ENCODE results near the gene PCSK6.

PCSK6 gene

DNA sequence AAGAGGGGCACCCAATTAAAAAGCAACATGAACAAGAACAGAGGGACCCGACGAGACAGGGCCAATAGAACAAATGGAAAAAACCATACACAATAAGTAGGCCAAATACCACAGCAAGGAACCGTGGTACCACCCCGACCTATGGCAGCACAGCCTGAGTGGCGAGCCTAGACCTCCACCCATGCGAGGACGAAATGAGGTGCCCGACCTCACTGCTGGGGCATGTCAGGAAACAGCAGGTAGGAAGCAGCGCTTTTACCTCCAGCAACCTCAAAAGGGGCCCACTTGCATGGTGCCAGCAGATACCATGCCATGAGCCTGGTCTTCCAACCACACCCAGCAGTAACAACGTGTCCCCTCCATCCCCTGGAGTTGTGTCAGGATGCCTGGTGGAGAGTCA, 77.9 kb downstream of the PCSK6 start:
- Histone ChIP-seq H3K9me3 (ENCODE audit: insufficient read depth, low read depth, low read length) (peaks cover 4% of the 10 kb centered on the region; the same call in 1 of the 2 replicates), H3K79me2 (ENCODE audit: insufficient read depth, low read length) (no peaks in the 10 kb centered on the region)
- TF ChIP-seq EZH2phosphoT487 (IDR thresholded peaks at IDR 0.05; ENCODE audit: borderline replicate concordance): no peak
- TF ChIP-seq, protein P1, sequence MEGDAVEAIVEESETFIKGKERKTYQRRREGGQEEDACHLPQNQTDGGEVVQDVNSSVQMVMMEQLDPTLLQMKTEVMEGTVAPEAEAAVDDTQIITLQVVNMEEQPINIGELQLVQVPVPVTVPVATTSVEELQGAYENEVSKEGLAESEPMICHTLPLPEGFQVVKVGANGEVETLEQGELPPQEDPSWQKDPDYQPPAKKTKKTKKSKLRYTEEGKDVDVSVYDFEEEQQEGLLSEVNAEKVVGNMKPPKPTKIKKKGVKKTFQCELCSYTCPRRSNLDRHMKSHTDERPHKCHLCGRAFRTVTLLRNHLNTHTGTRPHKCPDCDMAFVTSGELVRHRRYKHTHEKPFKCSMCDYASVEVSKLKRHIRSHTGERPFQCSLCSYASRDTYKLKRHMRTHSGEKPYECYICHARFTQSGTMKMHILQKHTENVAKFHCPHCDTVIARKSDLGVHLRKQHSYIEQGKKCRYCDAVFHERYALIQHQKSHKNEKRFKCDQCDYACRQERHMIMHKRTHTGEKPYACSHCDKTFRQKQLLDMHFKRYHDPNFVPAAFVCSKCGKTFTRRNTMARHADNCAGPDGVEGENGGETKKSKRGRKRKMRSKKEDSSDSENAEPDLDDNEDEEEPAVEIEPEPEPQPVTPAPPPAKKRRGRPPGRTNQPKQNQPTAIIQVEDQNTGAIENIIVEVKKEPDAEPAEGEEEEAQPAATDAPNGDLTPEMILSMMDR (conservative IDR thresholded peaks at IDR 0.05; ENCODE audit: low read length): no peak

DNA sequence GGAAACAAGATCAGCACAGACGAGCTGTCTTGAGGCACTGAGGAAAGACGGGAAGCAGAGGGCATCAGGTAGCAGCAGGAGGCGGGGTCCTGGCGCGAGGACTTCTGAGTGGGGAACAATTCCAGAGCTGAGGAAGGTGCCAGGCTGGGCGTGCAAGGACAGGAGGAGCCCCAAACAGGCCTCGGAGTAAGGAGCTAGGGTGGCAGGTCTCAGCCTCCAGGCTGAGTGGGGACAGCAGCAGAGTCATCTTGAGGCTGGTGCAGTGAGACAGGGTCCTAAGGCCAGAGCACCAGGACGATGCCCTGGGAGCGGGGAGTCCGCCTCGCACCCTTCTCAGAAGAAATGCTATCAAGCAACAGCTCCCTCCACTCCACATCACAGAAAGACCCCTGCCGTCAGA, 78.4 kb downstream of the PCSK6 start:
- Histone ChIP-seq H3K79me2 (ENCODE audit: insufficient read depth, low read length) (no peaks in the 10 kb centered on the region), H2AFZ (ENCODE audit: low read length) (no peak overlapping the region), H3F3A (ENCODE audit: low read depth) (no peaks in the 10 kb centered on the region), H3K4me2 (ENCODE audit: low read depth, low read length, poor library complexity, severe bottlenecking) (no peak overlapping the region), H3K36me3 (ENCODE audit: insufficient read depth, low read length) (no peaks in the 10 kb centered on the region), H3K9me3 (ENCODE audit: insufficient read depth, low read depth, low read length) (peaks cover 4% of the 10 kb centered on the region; the same call in 1 of the 2 replicates), H3K27me3 (ENCODE audit: insufficient read depth, low read length, poor library complexity, severe bottlenecking) (no peaks in the 10 kb centered on the region), H3K9me2 (replicated peaks; ENCODE audit: low read depth, low read length) (no peaks in the 10 kb centered on the region), H3K4me3 (ENCODE audit: low read length, poor library complexity, severe bottlenecking) (no peak overlapping the region), H3K9ac (ENCODE audit: low read depth, low read length, poor library complexity, severe bottlenecking) (no peak overlapping the region), H4K20me1 (ENCODE audit: insufficient read depth, low read length, poor library complexity, severe bottlenecking) (no peaks in the 10 kb centered on the region), H3K4me1 (ENCODE audit: insufficient read depth, low read length, poor library complexity, severe bottlenecking) (no peaks in the 10 kb centered on the region)
- TF ChIP-seq, protein P1 (conservative IDR thresholded peaks at IDR 0.05; ENCODE audit: low read length): no peak
- no peak for TF ChIP-seq EZH2phosphoT487 (IDR thresholded peaks at IDR 0.05; ENCODE audit: borderline replicate concordance)

More for the DNA sequence above, 77.9 kb downstream of the PCSK6 start:
- no peaks in the 10 kb centered on the region for H4K20me1 ChIP-seq (ENCODE audit: insufficient read depth, low read length, poor library complexity, severe bottlenecking)
- H3F3A ChIP-seq (ENCODE audit: low read depth): no peaks in the 10 kb centered on the region
- H3K27me3 ChIP-seq (ENCODE audit: insufficient read depth, low read length, poor library complexity, severe bottlenecking): no peaks in the 10 kb centered on the region
- H3K4me2 ChIP-seq (ENCODE audit: low read depth, low read length, poor library complexity, severe bottlenecking): no peak overlapping the region
- H3K36me3 ChIP-seq (ENCODE audit: insufficient read depth, low read length): no peaks in the 10 kb centered on the region
- H3K4me3 ChIP-seq (ENCODE audit: low read length, poor library complexity, severe bottlenecking): no peak overlapping the region
- H3K9me2 ChIP-seq (replicated peaks; ENCODE audit: low read depth, low read length): no peaks in the 10 kb centered on the region
- H3K9ac ChIP-seq (ENCODE audit: low read depth, low read length, poor library complexity, severe bottlenecking): no peak overlapping the region
- no peaks in the 10 kb centered on the region for H3K4me1 ChIP-seq (ENCODE audit: insufficient read depth, low read length, poor library complexity, severe bottlenecking)
- no peak overlapping the region for H2AFZ ChIP-seq (ENCODE audit: low read length)

DNA sequence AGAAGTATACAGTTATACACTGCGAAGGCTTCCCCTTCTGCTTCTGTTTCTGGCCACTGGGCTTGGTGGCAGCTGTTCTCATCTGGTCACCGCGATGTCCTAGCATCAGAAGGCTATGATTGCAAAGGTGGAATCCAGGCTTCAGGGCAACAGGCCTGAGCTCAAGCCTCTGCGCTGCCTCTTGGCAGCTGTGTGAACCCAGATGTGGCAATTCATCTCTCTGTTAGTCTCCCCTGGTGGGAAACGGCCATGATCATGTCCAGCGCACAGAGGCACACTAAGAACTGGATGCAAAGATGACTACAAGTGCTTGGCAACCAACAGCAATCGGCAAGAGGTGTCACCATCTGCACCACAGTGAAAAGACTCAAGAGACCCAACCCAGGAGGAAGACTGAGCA, 78.9 kb downstream of the PCSK6 start:
- Histone ChIP-seq H3K79me2 (ENCODE audit: insufficient read depth, low read length) (no peaks in the 10 kb centered on the region), H3K4me2 (ENCODE audit: low read depth, low read length, poor library complexity, severe bottlenecking) (no peak overlapping the region), H3K4me3 (ENCODE audit: low read length, poor library complexity, severe bottlenecking) (no peak overlapping the region), H3K27me3 (ENCODE audit: insufficient read depth, low read length, poor library complexity, severe bottlenecking) (no peaks in the 10 kb centered on the region), H3K36me3 (ENCODE audit: insufficient read depth, low read length) (no peaks in the 10 kb centered on the region), H2AFZ (ENCODE audit: low read length) (no peak overlapping the region), H3F3A (ENCODE audit: low read depth) (no peaks in the 10 kb centered on the region), H3K9ac (ENCODE audit: low read depth, low read length, poor library complexity, severe bottlenecking) (no peak overlapping the region), H3K9me3 (ENCODE audit: insufficient read depth, low read depth, low read length) (peaks cover 4% of the 10 kb centered on the region; the same call in 1 of the 2 replicates), H3K9me2 (replicated peaks; ENCODE audit: low read depth, low read length) (no peaks in the 10 kb centered on the region), H3K4me1 (ENCODE audit: insufficient read depth, low read length, poor library complexity, severe bottlenecking) (no peaks in the 10 kb centered on the region), H4K20me1 (ENCODE audit: insufficient read depth, low read length, poor library complexity, severe bottlenecking) (no peaks in the 10 kb centered on the region)
- TF ChIP-seq, protein P1 (conservative IDR thresholded peaks at IDR 0.05; ENCODE audit: low read length): no peak
- no peak for TF ChIP-seq EZH2phosphoT487 (IDR thresholded peaks at IDR 0.05; ENCODE audit: borderline replicate concordance)
